ENCODE results near the gene GRIK4. TPM values are rescaled to one million over a fixed set of nuclear protein-coding genes. Genes with fewer than 3 reads are reported as not detected.
"Not testable (repeated sequence)": the region's sequence is repeated elsewhere in the genome, so short reads cannot be mapped to it uniquely, and the experiment has no call there.

GRIK4 gene
- total RNA-seq, 1 donor from 2014 or later: 0.89 TPM

DNA sequence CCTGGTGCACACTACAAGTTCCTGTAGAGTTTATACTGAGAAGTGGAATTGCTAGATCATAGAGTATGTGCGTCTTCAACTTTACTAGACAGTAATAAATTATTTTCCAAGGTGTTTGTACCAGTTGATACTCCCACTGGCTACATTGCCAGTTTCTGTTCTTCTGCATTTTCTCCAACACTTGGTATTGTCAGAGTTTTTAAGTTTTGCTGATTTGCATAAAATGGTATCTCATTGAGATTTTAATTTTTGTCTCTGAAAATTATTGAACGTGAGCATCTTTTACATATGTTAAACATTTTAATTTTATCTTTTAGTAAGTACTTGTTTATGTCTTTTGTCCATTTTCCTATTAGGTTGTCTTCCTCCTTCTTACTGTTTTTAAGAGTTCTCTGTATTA, 519.6 kb downstream of the GRIK4 start:
- TF ChIP-seq, protein P1, sequence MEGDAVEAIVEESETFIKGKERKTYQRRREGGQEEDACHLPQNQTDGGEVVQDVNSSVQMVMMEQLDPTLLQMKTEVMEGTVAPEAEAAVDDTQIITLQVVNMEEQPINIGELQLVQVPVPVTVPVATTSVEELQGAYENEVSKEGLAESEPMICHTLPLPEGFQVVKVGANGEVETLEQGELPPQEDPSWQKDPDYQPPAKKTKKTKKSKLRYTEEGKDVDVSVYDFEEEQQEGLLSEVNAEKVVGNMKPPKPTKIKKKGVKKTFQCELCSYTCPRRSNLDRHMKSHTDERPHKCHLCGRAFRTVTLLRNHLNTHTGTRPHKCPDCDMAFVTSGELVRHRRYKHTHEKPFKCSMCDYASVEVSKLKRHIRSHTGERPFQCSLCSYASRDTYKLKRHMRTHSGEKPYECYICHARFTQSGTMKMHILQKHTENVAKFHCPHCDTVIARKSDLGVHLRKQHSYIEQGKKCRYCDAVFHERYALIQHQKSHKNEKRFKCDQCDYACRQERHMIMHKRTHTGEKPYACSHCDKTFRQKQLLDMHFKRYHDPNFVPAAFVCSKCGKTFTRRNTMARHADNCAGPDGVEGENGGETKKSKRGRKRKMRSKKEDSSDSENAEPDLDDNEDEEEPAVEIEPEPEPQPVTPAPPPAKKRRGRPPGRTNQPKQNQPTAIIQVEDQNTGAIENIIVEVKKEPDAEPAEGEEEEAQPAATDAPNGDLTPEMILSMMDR (conservative IDR thresholded peaks at IDR 0.05): no peak
- Mint-ChIP-seq H3K4me3 (no peak overlapping the region), H3K36me3 (ENCODE audit: low read depth) (peaks cover 2% of the 10 kb centered on the region), H3K27ac (ENCODE audit: unreplicated experiment) (no peak overlapping the region), H3K9me3 (no peaks in the 10 kb centered on the region), H3K27me3 (ENCODE audit: low read depth) (no peaks in the 10 kb centered on the region), H3K4me1 (no peaks in the 10 kb centered on the region)
- DNase-seq (ENCODE audit: low read depth, low spot score): no peak

- H3K4me1 Mint-ChIP-seq; H3K4me3 Mint-ChIP-seq; DNase-seq (ENCODE audit: low read depth, low spot score); H3K27ac Mint-ChIP-seq (ENCODE audit: unreplicated experiment); H3K36me3 Mint-ChIP-seq (ENCODE audit: low read depth); H3K27me3 Mint-ChIP-seq (ENCODE audit: low read depth); H3K9me3 Mint-ChIP-seq: not testable (repeated sequence)
Observed at GRCh38 chr11:121031648-121032047, 520.1 kb downstream of the GRIK4 start.

GRCh38 chr11:121032546-121032945, 521.0 kb downstream of the GRIK4 start:
- Mint-ChIP-seq H3K27me3 (ENCODE audit: low read depth) (no peaks in the 10 kb centered on the region), H3K27ac (ENCODE audit: unreplicated experiment) (no peak overlapping the region), H3K4me3 (no peak overlapping the region), H3K9me3 (no peaks in the 10 kb centered on the region), H3K36me3 (ENCODE audit: low read depth) (peaks cover 2% of the 10 kb centered on the region), H3K4me1 (no peaks in the 10 kb centered on the region)
- no peak for DNase-seq (ENCODE audit: low read depth, low spot score)
- TF ChIP-seq, protein P1 (conservative IDR thresholded peaks at IDR 0.05): no peak

DNA sequence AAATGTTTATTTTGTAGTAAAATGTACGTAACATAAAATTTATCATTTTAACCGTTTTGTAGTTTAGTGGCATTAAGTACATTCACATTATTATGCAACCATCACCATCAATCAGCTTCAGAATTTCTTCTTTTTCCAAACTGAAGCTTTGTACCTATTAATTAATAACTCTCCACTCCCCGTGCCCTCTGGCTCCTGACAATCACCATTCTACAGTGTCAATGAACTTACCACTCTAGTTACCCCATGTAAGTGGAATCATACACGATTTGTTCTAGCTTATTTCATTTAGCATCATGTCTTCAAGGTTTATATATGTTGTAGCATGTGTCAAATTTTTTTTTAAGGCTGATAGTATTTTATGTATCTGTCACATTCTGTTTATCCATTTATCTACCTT, 522.1 kb downstream of the GRIK4 start:
- Mint-ChIP-seq H3K27me3 (ENCODE audit: low read depth) (no peaks in the 10 kb centered on the region), H3K4me3 (no peak overlapping the region), H3K27ac (ENCODE audit: unreplicated experiment) (no peak overlapping the region), H3K4me1 (peaks cover 5% of the 10 kb centered on the region), H3K36me3 (ENCODE audit: low read depth) (peaks cover 2% of the 10 kb centered on the region), H3K9me3 (no peaks in the 10 kb centered on the region)
- TF ChIP-seq, protein P1 (conservative IDR thresholded peaks at IDR 0.05): no peak
- DNase-seq (ENCODE audit: low read depth, low spot score): no peak

DNA sequence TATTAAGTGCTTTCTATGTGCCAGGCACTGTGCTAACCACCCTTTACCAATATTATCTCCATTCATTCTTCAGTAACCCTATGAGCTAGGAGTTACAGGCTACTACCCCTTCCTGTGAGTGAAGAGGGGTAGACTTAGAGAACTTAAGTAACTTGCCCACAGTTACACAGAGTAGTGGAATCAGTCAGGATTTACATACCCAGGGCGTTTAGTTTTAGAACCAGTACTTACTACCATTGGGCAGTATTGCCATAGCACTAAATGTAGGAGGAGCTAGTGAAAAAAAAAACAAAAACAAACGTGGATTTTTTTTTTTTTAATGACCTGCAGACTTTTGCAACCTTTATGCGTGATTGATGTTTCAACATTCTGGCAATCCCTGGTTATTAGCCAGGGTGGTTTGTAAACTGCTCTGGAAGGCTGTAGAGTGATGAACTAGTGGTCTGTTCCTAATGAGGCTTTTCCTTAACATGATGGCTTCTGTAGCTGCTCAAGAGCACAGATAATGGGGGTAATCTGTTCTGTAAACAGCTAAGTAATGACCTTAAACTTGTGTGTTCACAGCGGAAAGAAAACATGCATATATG, 523.7 kb downstream of the GRIK4 start:
- TF ChIP-seq, protein P1 (conservative IDR thresholded peaks at IDR 0.05): no peak
- Mint-ChIP-seq H3K36me3 (ENCODE audit: low read depth) (peaks cover 1% of the 10 kb centered on the region), H3K4me1 (peaks cover 13% of the 10 kb centered on the region), H3K9me3 (no peaks in the 10 kb centered on the region), H3K4me3 (no peak overlapping the region), H3K27me3 (ENCODE audit: low read depth) (no peaks in the 10 kb centered on the region), H3K27ac (ENCODE audit: unreplicated experiment) (no peak overlapping the region)
- no peak for DNase-seq (ENCODE audit: low read depth, low spot score)

GRCh38 chr11:121035780-121036179, 524.2 kb downstream of the GRIK4 start:
- H3K9me3 Mint-ChIP-seq: no peaks in the 10 kb centered on the region
- no peaks in the 10 kb centered on the region for H3K27me3 Mint-ChIP-seq (ENCODE audit: low read depth)
- H3K27ac Mint-ChIP-seq (ENCODE audit: unreplicated experiment): no peak overlapping the region
- peaks cover 13% of the 10 kb centered on the region for H3K4me1 Mint-ChIP-seq
- no peak overlapping the region for H3K4me3 Mint-ChIP-seq
- no peak for DNase-seq (ENCODE audit: low read depth, low spot score)
- no peaks in the 10 kb centered on the region for H3K36me3 Mint-ChIP-seq (ENCODE audit: low read depth)
- TF ChIP-seq, protein P1 (conservative IDR thresholded peaks at IDR 0.05): no peak
